ENCODE measurements around the gene P2RX4. TPM values are rescaled to one million over a fixed set of nuclear protein-coding genes. Genes with fewer than 3 reads are reported as not detected.
"Not testable (repeated sequence)": the region's sequence is repeated elsewhere in the genome, so short reads cannot be mapped to it uniquely, and the experiment has no call there.

P2RX4 gene
- total RNA-seq, 6 donors from 2014 or later = 62.7 to 98.5 (median 79.5) TPM

DNA sequence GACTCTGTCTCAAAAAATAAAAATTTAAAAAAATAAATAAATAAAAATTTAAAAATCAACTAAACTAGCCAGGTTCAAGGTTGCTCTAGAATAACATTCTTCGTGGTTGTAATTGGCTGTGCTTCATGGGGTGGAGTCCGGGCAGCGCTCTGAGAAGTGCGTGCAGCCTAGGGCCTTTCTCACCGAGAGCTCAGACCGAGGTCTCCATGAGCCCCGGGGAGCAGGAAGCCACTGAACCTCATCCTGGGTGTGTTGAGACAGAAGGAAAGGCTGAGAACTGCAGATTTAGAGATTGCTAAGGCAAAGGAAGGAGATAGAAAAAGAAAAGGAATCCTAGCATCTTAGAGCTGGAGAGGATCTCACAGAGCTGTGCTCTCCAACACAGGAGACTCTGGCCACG lies 14.7 kb downstream of the P2RX4 start:
- Histone ChIP-seq H3K36me3 (peaks cover 3 to 56% (median 35%) of the 10 kb centered on the region in 4 donors), H3K27me3 (no peaks in the 10 kb centered on the region), H3K27ac (no peak overlapping the region), H3K4me1 (peaks cover 0 to 5% (median 2%) of the 10 kb centered on the region in 4 donors), H3K4me3 (no peak overlapping the region), H3K9me3 (no peaks in the 10 kb centered on the region)
- ATAC-seq (ENCODE audit: low FRiP score in 2 of 2) (no peak), DNase-seq (no peak)
- TF ChIP-seq EP300 (IDR thresholded peaks at IDR 0.05) (no peak), POLR2AphosphoS5 (IDR thresholded peaks at IDR 0.05) (no peak), POLR2A (IDR thresholded peaks at IDR 0.05) (no peak)
- TF ChIP-seq, protein P1, sequence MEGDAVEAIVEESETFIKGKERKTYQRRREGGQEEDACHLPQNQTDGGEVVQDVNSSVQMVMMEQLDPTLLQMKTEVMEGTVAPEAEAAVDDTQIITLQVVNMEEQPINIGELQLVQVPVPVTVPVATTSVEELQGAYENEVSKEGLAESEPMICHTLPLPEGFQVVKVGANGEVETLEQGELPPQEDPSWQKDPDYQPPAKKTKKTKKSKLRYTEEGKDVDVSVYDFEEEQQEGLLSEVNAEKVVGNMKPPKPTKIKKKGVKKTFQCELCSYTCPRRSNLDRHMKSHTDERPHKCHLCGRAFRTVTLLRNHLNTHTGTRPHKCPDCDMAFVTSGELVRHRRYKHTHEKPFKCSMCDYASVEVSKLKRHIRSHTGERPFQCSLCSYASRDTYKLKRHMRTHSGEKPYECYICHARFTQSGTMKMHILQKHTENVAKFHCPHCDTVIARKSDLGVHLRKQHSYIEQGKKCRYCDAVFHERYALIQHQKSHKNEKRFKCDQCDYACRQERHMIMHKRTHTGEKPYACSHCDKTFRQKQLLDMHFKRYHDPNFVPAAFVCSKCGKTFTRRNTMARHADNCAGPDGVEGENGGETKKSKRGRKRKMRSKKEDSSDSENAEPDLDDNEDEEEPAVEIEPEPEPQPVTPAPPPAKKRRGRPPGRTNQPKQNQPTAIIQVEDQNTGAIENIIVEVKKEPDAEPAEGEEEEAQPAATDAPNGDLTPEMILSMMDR (IDR thresholded peaks at IDR 0.05) = no peak
- WGBS, 2 donors = 75 to 81% methylated on average over 8 of the region's 8 CpGs

DNA sequence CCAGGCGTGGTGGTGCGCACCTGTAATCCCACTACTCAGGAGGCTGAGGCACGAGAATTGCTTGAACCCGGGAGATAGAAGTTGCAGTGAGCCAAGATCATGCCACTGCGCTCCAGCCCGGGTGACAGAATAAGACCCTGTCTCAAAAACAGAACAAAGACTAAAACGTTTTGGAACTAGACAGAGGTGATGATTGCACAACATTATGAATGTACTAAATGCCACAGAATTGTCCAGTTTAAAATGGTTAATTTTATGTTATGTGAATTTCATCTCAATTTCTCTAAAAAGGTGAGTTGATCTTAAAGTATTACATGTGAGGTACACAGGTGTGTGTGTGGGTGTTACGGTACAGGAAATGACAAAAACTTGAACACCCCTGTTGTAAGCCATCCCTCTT lies 16.5 kb downstream of the P2RX4 start:
- ATAC-seq (ENCODE audit: low FRiP score in 2 of 2) = no peak
- 82 to 88% methylated on average over 8 of the region's 8 CpGs for WGBS, 2 donors
- Histone ChIP-seq H3K27me3 (no peaks in the 10 kb centered on the region), H3K4me3 (no peak overlapping the region), H3K4me1 (peaks cover 5 to 12% (median 8%) of the 10 kb centered on the region in 4 donors), H3K27ac (peak overlapping the region in 3 of 4 donors; percentile 58 to 77 (median 69)), H3K9me3 (no peaks in the 10 kb centered on the region), H3K36me3 (peaks cover 3 to 48% (median 35%) of the 10 kb centered on the region in 4 donors)
- TF ChIP-seq, protein P1 (IDR thresholded peaks at IDR 0.05) = no peak
- no peak for DNase-seq

DNA sequence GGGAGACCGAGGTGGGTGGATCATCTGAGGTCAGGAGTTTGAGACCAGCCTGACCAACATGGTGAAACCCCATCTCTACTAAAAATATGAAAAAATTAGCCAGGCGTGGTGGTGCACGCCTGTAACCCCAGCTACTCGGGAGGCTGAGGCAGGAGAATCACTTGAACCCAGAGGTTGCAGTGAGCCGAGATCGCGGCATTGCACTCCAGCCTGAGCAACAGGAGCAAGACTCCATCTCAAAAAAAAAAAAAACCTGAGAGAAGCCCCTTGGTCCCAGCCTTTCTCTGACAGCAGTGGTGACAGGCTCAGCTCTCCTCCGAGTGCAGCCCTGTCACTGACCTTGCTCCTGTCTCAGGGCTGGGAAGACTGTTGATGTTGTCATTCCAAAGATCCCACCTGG lies 16.9 kb downstream of the P2RX4 start:
- WGBS, 2 donors = 96 to 99% methylated on average over 8 of the region's 8 CpGs
- not testable (repeated sequence) for ATAC-seq (ENCODE audit: low FRiP score in 2 of 2)

DNA sequence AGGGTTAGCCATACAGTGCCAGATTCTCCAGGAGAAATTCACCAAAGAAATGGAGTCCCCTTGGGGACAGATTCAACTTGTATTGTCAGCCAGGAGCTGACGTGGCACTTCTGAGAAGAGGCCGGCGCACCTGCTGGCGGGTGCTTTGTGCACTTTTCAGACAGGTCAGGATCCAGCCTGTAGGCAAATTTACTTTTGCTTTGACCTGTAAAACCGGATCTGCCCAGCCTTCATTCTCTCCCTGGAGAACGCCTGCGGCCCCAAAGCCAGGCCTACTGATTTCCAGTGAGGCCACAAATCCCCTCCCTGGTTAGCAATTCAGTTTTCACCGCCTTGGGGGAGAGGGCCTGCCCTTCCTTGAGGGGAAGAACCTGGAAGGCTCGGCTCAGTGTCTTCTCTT lies 17.4 kb downstream of the P2RX4 start:
- H3K36me3 ChIP-seq = peaks cover 3 to 41% (median 34%) of the 10 kb centered on the region in 4 donors

More for the DNA sequence above, 16.9 kb downstream of the P2RX4 start:
- H3K4me1 ChIP-seq = peaks cover 5 to 12% (median 8%) of the 10 kb centered on the region in 4 donors
- peak overlapping the region; percentile 52 to 77 (median 64) for H3K27ac ChIP-seq
- not testable (repeated sequence) for DNase-seq, H3K27me3 ChIP-seq, H3K4me3 ChIP-seq, H3K9me3 ChIP-seq
- H3K36me3 ChIP-seq = peaks cover 3 to 43% (median 34%) of the 10 kb centered on the region in 4 donors

DNA sequence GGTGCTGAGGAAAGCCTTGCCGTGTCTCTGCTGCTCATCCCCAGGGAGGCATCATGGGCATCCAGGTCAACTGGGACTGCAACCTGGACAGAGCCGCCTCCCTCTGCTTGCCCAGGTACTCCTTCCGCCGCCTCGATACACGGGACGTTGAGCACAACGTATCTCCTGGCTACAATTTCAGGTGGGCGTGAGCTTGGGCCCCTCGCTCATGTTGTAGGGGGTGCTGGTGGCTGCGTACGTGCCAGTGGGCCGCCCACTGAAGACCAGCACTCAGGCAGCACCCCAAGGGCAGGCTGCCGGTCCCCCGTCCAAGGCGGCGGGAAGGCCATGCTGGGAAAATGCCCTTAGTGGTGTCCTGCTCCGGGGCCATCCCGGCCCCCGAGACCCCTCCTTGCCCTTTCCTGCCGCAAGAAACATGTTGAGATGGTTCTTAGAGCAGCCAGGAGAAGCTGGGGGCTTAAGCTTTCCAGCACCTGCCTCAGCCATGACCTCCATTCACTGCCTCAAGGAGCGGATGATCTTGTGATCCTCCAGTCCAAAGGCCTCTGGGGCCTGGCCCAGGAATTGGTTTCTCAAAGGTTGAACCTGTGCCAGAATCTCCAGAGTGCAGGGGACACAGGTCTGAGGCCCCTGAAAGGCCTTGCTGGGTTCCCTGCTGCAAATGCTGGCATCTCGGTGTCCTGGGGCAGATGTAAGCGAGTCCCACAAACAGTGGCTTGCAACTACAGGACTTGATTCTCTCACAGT lies 19.2 kb downstream of the P2RX4 start:
- Histone ChIP-seq H3K36me3 (peaks cover 3 to 40% (median 33%) of the 10 kb centered on the region in 4 donors), H3K4me1 (peaks cover 5 to 12% (median 8%) of the 10 kb centered on the region in 4 donors), H3K27ac (peak overlapping the region in 1 of 4 donors; percentile 32), H3K4me3 (no peak overlapping the region), H3K9me3 (no peaks in the 10 kb centered on the region), H3K27me3 (no peaks in the 10 kb centered on the region)
- TF ChIP-seq, protein P1 (IDR thresholded peaks at IDR 0.05) = no peak
- TF ChIP-seq EP300 (IDR thresholded peaks at IDR 0.05) (no peak), POLR2A (IDR thresholded peaks at IDR 0.05) (no peak), POLR2AphosphoS5 (IDR thresholded peaks at IDR 0.05) (no peak)
- ATAC-seq (ENCODE audit: low FRiP score in 2 of 2) (no peak), DNase-seq (no peak)
- WGBS, 2 donors = 97 to 100% methylated on average over 8 to 24 of the region's 24 CpGs

More for the DNA sequence above, 17.4 kb downstream of the P2RX4 start:
- Histone ChIP-seq H3K27me3 (no peaks in the 10 kb centered on the region), H3K4me1 (peaks cover 5 to 12% (median 8%) of the 10 kb centered on the region in 4 donors), H3K27ac (peak overlapping the region; percentile 52 to 77 (median 64)), H3K4me3 (no peak overlapping the region), H3K9me3 (no peaks in the 10 kb centered on the region)
- ATAC-seq (ENCODE audit: low FRiP score in 2 of 2) (peak in 1 of 2 donors; percentile 81), DNase-seq (peak in 1 of 2 donors; percentile 86)
- TF ChIP-seq EP300 (IDR thresholded peaks at IDR 0.05) (no peak), POLR2A (IDR thresholded peaks at IDR 0.05) (peak in 1 of 4 donors; percentile 13), POLR2AphosphoS5 (IDR thresholded peaks at IDR 0.05) (no peak)
- TF ChIP-seq, protein P1 (IDR thresholded peaks at IDR 0.05) = peak in 1 of 6 experiments; percentile 18
- 40 to 58% methylated on average over 2 to 9 of the region's 9 CpGs for WGBS, 2 donors

Measured in upper lobe of left lung (tissue), 6 donors.